Panc1 (cell line): ENCODE data around the gene NDUFA13.

Experiments used
- POLR2AphosphoS5 ChIP-seq: IDR thresholded peaks from 2 replicates; pipeline ENCODE4 v1.6.1; 2012; ENCODE audit warnings: mild to moderate bottlenecking, low read depth, low read length, moderate library complexity
- REST ChIP-seq, 2 experiments: IDR thresholded peaks; 2 replicates each; pipeline ENCODE4 v1.6.1; 2011 to 2012; ENCODE audit warnings: low read depth in 2 of 2, control low read depth in 1 of 2, low read length in 1 of 2, mild to moderate bottlenecking in 1 of 2, moderate library complexity in 1 of 2; ENCODE audit not compliant: insufficient read depth in 1 of 2
- SIN3A ChIP-seq: IDR thresholded peaks from 2 replicates; pipeline ENCODE4 v1.6.1; 2012; ENCODE audit warnings: low read depth, mild to moderate bottlenecking, low read length, moderate library complexity, borderline replicate concordance; ENCODE audit not compliant: insufficient read depth
- TCF7L2 ChIP-seq: IDR thresholded peaks from 2 replicates; pipeline ENCODE4 v1.6.1; 2011; ENCODE audit warnings: mild to moderate bottlenecking, low read depth, low read length, inconsistent platforms
- TF ChIP-seq, protein P1 (sequence below): fragments of 450-650 bp; IDR thresholded peaks from 2 replicates; pipeline ENCODE4 v1.5.1; 2017; ENCODE audit warnings: mild to moderate bottlenecking

GRCh38 chr19:19493841-19494546, 22.0 kb upstream of the NDUFA13 start:
- TF ChIP-seq, protein P1, sequence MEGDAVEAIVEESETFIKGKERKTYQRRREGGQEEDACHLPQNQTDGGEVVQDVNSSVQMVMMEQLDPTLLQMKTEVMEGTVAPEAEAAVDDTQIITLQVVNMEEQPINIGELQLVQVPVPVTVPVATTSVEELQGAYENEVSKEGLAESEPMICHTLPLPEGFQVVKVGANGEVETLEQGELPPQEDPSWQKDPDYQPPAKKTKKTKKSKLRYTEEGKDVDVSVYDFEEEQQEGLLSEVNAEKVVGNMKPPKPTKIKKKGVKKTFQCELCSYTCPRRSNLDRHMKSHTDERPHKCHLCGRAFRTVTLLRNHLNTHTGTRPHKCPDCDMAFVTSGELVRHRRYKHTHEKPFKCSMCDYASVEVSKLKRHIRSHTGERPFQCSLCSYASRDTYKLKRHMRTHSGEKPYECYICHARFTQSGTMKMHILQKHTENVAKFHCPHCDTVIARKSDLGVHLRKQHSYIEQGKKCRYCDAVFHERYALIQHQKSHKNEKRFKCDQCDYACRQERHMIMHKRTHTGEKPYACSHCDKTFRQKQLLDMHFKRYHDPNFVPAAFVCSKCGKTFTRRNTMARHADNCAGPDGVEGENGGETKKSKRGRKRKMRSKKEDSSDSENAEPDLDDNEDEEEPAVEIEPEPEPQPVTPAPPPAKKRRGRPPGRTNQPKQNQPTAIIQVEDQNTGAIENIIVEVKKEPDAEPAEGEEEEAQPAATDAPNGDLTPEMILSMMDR: no peak
- TF ChIP-seq REST (IDR thresholded peaks at IDR 0.05; ENCODE audit: insufficient read depth in 1 of 2, low read depth in 2 of 2, low read length in 1 of 2) (no peak), SIN3A (no peak), POLR2AphosphoS5 (no peak), TCF7L2 (no peak)
